Gastrocnemius medialis (tissue), 4 donors: Measurements from ENCODE around the gene CENPN. TPM values are rescaled to one million over a fixed set of nuclear protein-coding genes. Genes with fewer than 3 reads are reported as not detected.

Experiments
- ATAC-seq, 2 donors: fragments of 150-250 bp; one replicate each; pipeline ENCODE4 v1.9.1; 2016
- DNase-seq, 2 donors: peaks; one replicate each; pipeline ENCODE4 v3.0.0-alpha.2; 2019
- H3K27ac ChIP-seq, 4 donors: fragments of 200-600 bp; sonication (generic); 1 replicate in 1 of 4; 2 replicates in 3 of 4; pipeline ENCODE4 v1.5.1; 2016 to 2018; ENCODE audit warnings: mild to moderate bottlenecking in 2 of 4, moderate library complexity in 1 of 4
- H3K27me3 ChIP-seq, 3 donors: fragments of 200-600 bp; sonication (generic) in 2 of 3; 1 replicate in 1 of 3; 2 replicates in 2 of 3; pipeline versions ENCODE4 v1.5.1 to v1.6.0; 2016 to 2019; ENCODE audit warnings: mild to moderate bottlenecking in 1 of 3, moderate library complexity in 1 of 3
- H3K36me3 ChIP-seq, 2 donors: fragments of 200-600 bp; sonication (generic) in 1 of 2; one replicate each; pipeline ENCODE4 v1.5.1; 2017 to 2018
- H3K4me1 ChIP-seq, 2 donors: fragments of 200-600 bp; sonication (generic) in 1 of 2; one replicate each; pipeline ENCODE4 v1.5.1; 2016 to 2017; ENCODE audit warnings: mild to moderate bottlenecking in 2 of 2
- H3K4me3 ChIP-seq, 4 donors: fragments of 200-600 bp; sonication (generic) in 3 of 4; 1 replicate in 1 of 4; 2 replicates in 3 of 4; pipeline ENCODE4 v1.5.1; 2016 to 2019; ENCODE audit warnings: mild to moderate bottlenecking in 2 of 4
- H3K9me3 ChIP-seq, 3 donors: fragments of 200-600 bp; sonication (generic) in 2 of 3; 1 replicate in 1 of 3; 2 replicates in 2 of 3; pipeline ENCODE4 v1.5.1; 2016 to 2019
- CTCF ChIP-seq, 5 experiments: fragments of 450-650 bp in 3 of 5; fragments of 200-600 bp in 2 of 5; sonication (generic) in 2 of 5; IDR thresholded peaks in 4 of 5; conservative IDR thresholded peaks in 1 of 5; 1 replicate in 4 of 5; 2 replicates in 1 of 5; pipeline ENCODE4 v1.5.1; 2016 to 2019; ENCODE audit warnings: antibody characterized with exemption in 5 of 5, mild to moderate bottlenecking in 3 of 5, moderate library complexity in 3 of 5
- POLR2A ChIP-seq, 2 donors: fragments of 450-650 bp; IDR thresholded peaks; one replicate each; pipeline ENCODE4 v1.6.1; 2017; ENCODE audit warnings: antibody characterized with exemption in 2 of 2, mild to moderate bottlenecking in 2 of 2, moderate library complexity in 2 of 2
- in situ Hi-C, 4 donors: fragments of 200-750 bp; cut with MboI; loops; one replicate each; pipeline versions ENCODE4 v1.15.0 to v1.8.0; 2017; ENCODE audit warnings: low sequenced_read_pairs in 4 of 4
- intact Hi-C: fragments of 100-400 bp; cut with DNase I; formaldehyde crosslinking; loops from one replicate; pipeline ENCODE4 v1.15.1; 2023; ENCODE audit warnings: low total_unique reads
- total RNA-seq, 4 donors: library from RNA; depleted of rRNA; stranded (reverse); fragments of >200 nt; gene quantifications; one replicate each; pipeline versions ENCODE4 v1.1.0 to v1.2.3, GENCODE V29; 2016

CENPN gene
- total RNA-seq, 4 donors from 2014 or later, result 5.2 to 10.9 (median 7.5) TPM

- intact Hi-C loops, result no loop called here
- no peak for TF ChIP-seq POLR2A (IDR thresholded peaks at IDR 0.05)
- no peak for TF ChIP-seq CTCF (IDR thresholded peaks at IDR 0.05 in 4 of 5, conservative IDR thresholded peaks at IDR 0.05 in 1 of 5)
- H3K4me1 ChIP-seq, result no peaks in the 10 kb centered on the region
- H3K27me3 ChIP-seq, result no peaks in the 10 kb centered on the region
- DNase-seq (no peak), ATAC-seq (no peak)
- no peaks in the 10 kb centered on the region for H3K9me3 ChIP-seq
- H3K4me3 ChIP-seq, result no peak overlapping the region
- H3K36me3 ChIP-seq, result peaks cover 0 to 25% of the 10 kb centered on the region in 2 donors
- in situ Hi-C loops, result no loop called here
- no peak overlapping the region for H3K27ac ChIP-seq
Observed at GRCh38 chr16:81014672-81015071, 7.7 kb downstream of the CENPN start.

GRCh38 chr16:81018496-81018895 lies 11.5 kb downstream of the CENPN start:
- no peak overlapping the region for H3K4me3 ChIP-seq
- in situ Hi-C loops (no loop called here), intact Hi-C loops (no loop called here)
- H3K4me1 ChIP-seq, result no peaks in the 10 kb centered on the region
- no peaks in the 10 kb centered on the region for H3K27me3 ChIP-seq
- TF ChIP-seq CTCF (IDR thresholded peaks at IDR 0.05 in 4 of 5, conservative IDR thresholded peaks at IDR 0.05 in 1 of 5), result no peak
- peaks cover 0 to 48% of the 10 kb centered on the region in 2 donors for H3K36me3 ChIP-seq
- DNase-seq, result no peak
- no peak overlapping the region for H3K27ac ChIP-seq
- no peak for ATAC-seq
- no peaks in the 10 kb centered on the region for H3K9me3 ChIP-seq

DNA sequence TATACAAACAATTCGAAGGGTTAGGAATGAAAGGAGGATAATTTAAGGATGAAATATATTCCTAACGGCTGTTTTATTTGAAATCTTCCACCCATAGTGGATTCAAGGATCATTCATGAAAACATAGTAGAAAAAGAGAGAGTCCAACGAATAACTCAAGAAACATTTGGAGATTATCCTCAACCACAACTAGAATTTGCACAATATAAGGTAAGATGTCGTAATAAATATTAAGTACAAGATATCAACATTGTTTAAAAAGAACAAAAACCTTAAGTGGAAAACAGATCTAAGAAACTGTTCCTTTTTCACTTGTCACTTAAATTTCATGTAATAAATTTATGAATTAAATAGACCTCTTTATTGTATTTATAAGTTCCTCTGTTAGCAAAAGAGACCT lies 19.4 kb downstream of the CENPN start:
- DNase-seq (no peak), ATAC-seq (no peak)
- H3K36me3 ChIP-seq, result peaks cover 0 to 6% of the 10 kb centered on the region in 2 donors
- H3K4me3 ChIP-seq, result no peak overlapping the region
- intact Hi-C loops (no loop called here), in situ Hi-C loops (loop anchor here in 2 of 4 donors (25.0 kb wide), 2 partner anchors 286 to 711 kb away; partner anchors contain the start of gene GAN (in 1 of the 2))
- H3K27me3 ChIP-seq, result no peaks in the 10 kb centered on the region
- TF ChIP-seq CTCF (IDR thresholded peaks at IDR 0.05 in 4 of 5, conservative IDR thresholded peaks at IDR 0.05 in 1 of 5), result no peak
- no peak for TF ChIP-seq POLR2A (IDR thresholded peaks at IDR 0.05)
- no peaks in the 10 kb centered on the region for H3K9me3 ChIP-seq
- no peak overlapping the region for H3K27ac ChIP-seq
- no peaks in the 10 kb centered on the region for H3K4me1 ChIP-seq

GRCh38 chr16:81029930-81030604 lies 23.1 kb downstream of the CENPN start:
- no peak overlapping the region for H3K27ac ChIP-seq
- no peaks in the 10 kb centered on the region for H3K9me3 ChIP-seq
- no peaks in the 10 kb centered on the region for H3K36me3 ChIP-seq
- TF ChIP-seq CTCF (IDR thresholded peaks at IDR 0.05 in 4 of 5, conservative IDR thresholded peaks at IDR 0.05 in 1 of 5), result no peak
- TF ChIP-seq POLR2A (IDR thresholded peaks at IDR 0.05), result no peak
- in situ Hi-C loops (loop anchor here in 2 of 4 donors (25.0 kb wide), 2 partner anchors 282 to 707 kb away; partner anchors contain the start of gene GAN (in 1 of the 2)), intact Hi-C loops (loop anchor here (10.0 kb wide), 1 partner anchor 175 kb away; no protein-coding TSS in a partner anchor)
- no peaks in the 10 kb centered on the region for H3K4me1 ChIP-seq
- ATAC-seq, result no peak
- no peaks in the 10 kb centered on the region for H3K27me3 ChIP-seq
- no peak for DNase-seq
- H3K4me3 ChIP-seq, result no peak overlapping the region
